Caki2 (cell line): ENCODE results near the gene PDE3B. TPM values are rescaled to one million over a fixed set of nuclear protein-coding genes. Genes with fewer than 3 reads are reported as not detected.

ENCODE experiments used
- DNase-seq: peaks from one replicate; pipeline ENCODE4 v3.0.0-alpha.2; 2015; ENCODE audit warnings: low read depth
- in situ Hi-C: cut with HindIII; loops from 2 replicates; pipeline ENCODE4 v1.10.0; 2016; ENCODE audit warnings: low sequenced_read_pairs, low pct_unique_long_range_greater_than_20kb, mixed read lengths
- total RNA-seq: library from RNA; depleted of rRNA; stranded (reverse); fragments of >200 nt; shearing (Covaris generic); gene quantifications from 2 replicates; pipeline ENCODE4 v1.2.3, GENCODE V29; 2014; ENCODE audit warnings: low replicate concordance

The PDE3B gene
- total RNA-seq, 1 experiment from 2014 or later = 0.54 TPM

- DNase-seq = peak; percentile 91
- in situ Hi-C loops = no loop called here
These were observed 247.8 kb downstream of the PDE3B start for GRCh38 chr11:14891143-14892035.

GRCh38 chr11:14892036-14892556 lies 248.5 kb downstream of the PDE3B start, which contains the start of gene CYP2R1:
TSS of gene CYP2R1 (minus strand) at chr11:14892231. CDS start at chr11:14892205, 26 bp downstream.
- in situ Hi-C loops = no loop called here
- DNase-seq = peak; percentile 97

GRCh38 chr11:14892577-14892976 lies 249.0 kb downstream of the PDE3B start:
- in situ Hi-C loops = no loop called here
- no peak for DNase-seq

GRCh38 chr11:14894657-14895598 lies 251.3 kb downstream of the PDE3B start:
- in situ Hi-C loops = no loop called here
- DNase-seq = no peak

GRCh38 chr11:14898355-14898754 lies 254.8 kb downstream of the PDE3B start:
- in situ Hi-C loops = no loop called here
- no peak for DNase-seq

- DNase-seq = no peak
- in situ Hi-C loops = no loop called here
These were observed 255.3 kb downstream of the PDE3B start for GRCh38 chr11:14898906-14899305.

GRCh38 chr11:14902650-14903350 lies 259.2 kb downstream of the PDE3B start:
- DNase-seq = no peak
- in situ Hi-C loops = no loop called here

- no peak for DNase-seq
- in situ Hi-C loops = no loop called here
These were observed 261.1 kb downstream of the PDE3B start for GRCh38 chr11:14904745-14905103.

- no peak for DNase-seq
- in situ Hi-C loops = no loop called here
These were observed 261.8 kb downstream of the PDE3B start for GRCh38 chr11:14905104-14906033.

GRCh38 chr11:14906578-14906977 lies 263.0 kb downstream of the PDE3B start:
- in situ Hi-C loops = no loop called here
- DNase-seq = no peak

- DNase-seq = no peak
- in situ Hi-C loops = no loop called here
These were observed 263.4 kb downstream of the PDE3B start for GRCh38 chr11:14906993-14907392.

GRCh38 chr11:14907411-14908213 lies 264.0 kb downstream of the PDE3B start:
- in situ Hi-C loops = no loop called here
- DNase-seq = peak; percentile 23

GRCh38 chr11:14908214-14908880 lies 264.7 kb downstream of the PDE3B start:
- in situ Hi-C loops = no loop called here
- peak; percentile 42 for DNase-seq

- DNase-seq = no peak
- in situ Hi-C loops = no loop called here
These were observed 270.9 kb downstream of the PDE3B start for GRCh38 chr11:14914536-14914935.

- no peak for DNase-seq
- in situ Hi-C loops = no loop called here
These were observed 272.8 kb downstream of the PDE3B start for GRCh38 chr11:14916403-14916802.
